EH (cell line): ENCODE measurements around the gene LHCGR.

Experiments used
- DNase-seq: peaks from one replicate; pipeline ENCODE4 v3.0.0-alpha.2; 2015; ENCODE audit warnings: low read depth

The LHCGR gene

DNA sequence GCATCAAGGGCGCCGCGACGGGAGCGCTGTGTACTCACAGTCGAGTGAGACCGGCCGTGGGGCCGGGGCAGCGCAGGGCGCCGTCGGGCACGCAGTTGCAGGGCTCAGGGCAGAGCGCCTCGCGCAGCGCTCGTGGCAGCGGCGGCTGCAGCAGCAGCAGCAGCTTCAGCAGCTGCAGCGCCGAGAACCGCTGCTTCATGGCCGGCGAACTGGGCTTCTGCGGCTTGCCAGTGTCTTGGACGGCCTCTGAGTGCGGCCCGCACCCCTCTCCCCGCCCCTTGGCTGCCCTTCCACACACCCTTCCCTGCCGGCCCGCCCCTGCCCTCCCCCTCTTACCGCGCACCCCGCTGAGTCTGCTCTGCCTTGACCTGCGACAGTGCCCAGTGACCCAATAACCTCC lies at the start of gene LHCGR:
Gene LHCGR (minus strand): TSS at position 252 of the 400 bp plus-strand sequence. CDS start 53 bp downstream, at position 199.
- no peak for DNase-seq

DNA sequence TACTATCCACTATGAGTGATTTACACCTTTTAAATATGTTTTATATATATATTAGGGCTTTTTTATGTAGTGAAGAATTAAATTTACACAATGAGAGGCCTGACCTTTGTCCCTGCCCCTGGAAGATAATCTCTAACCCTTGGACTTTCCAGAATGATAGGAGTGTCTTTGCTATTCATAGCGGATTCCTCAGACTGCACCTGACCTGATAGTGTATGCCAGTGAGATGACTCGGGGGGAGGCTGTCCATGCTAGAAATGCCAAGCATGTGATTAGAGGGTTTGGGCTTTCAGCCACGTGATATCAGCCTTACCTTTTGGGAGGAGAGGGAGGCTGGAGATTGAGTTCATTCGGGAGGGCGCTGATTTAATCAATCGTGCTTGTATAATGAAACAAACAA lies 44.1 kb upstream of the LHCGR start:
- DNase-seq: no peak

DNA sequence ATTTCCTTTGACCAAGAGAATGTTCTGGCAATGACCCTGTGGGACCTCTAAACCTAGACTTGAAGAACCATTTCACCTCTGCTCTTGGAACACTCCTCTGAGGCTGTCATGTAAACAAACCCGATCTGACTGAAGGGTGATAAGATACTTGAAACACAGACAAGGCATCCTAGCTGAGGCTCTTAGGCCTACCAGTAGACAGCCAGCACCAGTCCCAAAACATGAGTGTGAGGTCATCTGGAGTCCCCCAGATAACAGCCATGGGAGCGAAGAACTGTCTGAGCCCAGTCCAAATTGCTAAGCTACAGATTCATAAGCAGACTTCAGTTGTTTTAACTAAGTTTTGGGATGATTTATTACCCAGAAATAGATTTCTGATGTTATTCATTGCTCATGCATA lies 39.5 kb upstream of the LHCGR start:
- DNase-seq: no peak

DNA sequence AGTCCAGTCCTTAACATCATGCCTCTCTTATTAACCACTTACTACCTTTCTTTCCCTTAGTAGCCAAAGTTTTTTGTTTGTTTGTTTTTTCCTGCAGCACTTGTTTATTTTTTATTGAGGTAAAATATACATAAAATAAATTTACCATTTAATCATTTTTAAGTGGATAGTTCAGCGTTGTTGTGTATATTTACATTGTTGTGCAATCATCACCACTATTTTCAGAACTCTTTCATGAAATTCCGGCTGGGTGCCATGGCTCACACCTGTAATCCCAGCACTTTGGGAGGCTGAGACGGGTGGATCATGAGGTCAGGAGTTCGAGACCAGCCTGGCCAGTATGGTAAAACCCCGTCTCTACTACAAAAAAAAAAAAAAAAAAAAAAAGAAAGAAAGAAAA lies 38.1 kb upstream of the LHCGR start:
- no peak for DNase-seq

DNA sequence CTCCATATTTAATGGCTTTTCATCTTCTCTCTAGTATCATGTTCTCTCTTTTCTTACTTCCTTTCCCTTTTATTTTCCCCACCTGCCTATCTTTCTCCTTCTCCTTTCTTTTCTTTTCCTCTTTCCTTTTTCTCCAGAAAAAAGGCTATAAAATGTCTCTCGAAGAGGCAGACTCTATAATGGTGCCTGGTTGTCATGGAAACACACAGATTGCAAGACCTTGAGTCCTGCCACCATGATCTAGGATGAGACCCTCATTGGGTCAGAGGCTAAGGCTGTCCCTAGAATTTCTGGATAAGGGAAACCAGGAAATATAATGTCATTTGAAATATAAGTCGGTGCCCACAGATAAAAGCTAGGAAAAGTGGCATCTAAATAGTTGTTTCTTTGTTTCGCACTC lies 36.5 kb upstream of the LHCGR start:
- no peak for DNase-seq

DNA sequence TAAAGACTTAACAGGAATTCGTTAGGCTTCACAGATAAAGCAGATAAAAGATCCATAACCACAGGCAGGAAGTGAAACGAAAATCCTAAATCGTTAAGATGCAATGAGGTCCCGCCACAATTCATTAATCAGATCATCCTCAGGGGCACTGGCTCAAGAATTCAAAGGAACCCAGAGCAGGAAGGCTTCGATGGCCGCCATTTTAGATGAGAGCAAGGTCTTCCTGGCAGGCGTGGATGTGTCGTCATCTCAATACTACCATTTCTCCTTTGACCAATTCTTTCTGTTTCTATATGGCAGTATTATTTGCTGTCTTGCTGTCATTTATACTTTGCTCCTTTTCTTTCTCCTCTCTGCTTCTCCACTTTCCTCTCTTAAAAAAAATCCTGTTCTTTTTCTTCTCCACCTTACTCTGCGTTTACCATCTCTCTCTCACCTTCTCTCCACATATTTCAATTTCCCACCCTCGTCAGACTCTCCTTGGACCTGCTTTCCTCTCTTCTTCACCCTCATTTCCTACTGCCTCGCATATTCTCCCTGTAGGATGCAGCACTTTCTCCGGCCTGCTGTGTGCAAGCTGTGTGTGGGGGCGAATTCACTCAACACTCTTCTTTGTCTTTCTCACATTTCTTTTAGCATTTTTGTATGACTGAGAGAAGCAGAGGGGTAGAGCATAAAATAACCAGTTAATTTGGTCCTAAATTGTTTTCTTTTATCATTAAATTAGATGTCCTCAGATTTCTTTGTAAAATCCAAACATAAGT lies 35.1 kb upstream of the LHCGR start:
- DNase-seq: no peak

DNA sequence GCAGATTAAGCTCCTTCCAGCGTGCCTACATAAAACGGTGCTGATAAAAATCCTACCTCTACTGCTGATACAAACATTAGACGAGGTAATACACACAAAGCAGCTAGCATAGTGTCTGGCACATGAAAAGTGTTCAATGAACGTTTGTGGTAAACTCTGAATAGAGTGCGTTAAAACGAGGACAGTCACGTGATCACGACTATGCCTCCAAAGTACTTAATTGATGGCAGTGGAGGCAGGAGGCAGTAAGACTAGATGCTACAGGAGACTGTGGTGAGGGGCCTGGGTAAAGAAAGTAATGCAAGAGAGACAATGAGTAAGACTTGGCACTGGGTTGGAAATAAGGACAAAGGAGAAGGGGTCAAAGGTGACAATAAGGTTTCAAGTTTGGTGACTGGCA lies 32.1 kb upstream of the LHCGR start:
- DNase-seq: no peak

DNA sequence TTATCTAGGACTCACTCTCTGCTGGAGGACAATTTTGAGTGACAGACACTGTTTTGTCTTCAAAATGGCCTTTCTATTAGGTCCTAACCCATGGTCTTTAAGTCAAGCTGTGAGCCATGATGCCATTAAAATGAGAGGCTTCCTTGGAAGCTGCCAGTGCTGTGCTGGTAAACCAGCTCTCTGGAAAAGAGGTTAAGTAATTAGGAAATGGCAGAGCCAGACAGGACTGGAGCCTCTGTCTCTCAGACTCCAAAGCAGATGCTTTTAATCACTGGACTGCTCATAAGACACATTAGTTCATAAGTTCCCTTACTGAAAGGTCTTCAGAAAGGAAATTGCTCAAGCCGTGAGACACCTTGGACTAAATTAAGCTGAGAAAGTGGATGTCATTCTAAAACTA lies 25.8 kb upstream of the LHCGR start:
- DNase-seq: no peak

DNA sequence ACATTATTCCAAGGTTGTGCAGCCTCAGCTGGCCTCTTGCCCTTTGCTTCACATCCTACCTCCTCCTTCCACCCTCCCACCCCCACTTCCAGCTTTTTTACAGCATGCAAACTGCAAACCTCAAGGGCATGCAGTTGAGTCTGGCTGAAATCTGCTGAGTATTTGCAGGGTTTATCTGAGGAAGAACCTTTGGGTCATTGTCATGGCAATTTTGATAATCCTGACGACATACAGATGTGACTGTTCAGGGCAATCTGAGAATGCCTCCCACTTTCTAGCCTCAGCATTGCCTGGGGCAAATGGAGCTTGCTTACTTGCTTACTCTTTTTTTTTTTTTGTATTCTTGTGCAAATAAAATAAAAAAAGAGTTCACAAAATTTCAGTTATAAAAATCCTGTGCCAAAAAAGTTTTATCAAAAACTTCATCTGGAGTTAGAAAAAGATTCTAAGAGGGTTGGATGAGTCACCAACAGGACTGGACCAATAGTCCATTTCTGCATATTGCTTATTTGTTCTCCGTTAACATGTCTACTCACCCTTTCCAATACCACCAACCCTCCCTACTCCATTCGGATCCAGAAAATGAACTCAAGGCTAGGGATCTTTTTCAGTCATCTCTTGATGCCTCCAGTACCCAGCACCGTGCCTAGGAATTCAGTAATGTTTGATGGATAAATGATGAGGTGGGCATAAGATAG lies 23.6 kb upstream of the LHCGR start:
- DNase-seq: no peak

DNA sequence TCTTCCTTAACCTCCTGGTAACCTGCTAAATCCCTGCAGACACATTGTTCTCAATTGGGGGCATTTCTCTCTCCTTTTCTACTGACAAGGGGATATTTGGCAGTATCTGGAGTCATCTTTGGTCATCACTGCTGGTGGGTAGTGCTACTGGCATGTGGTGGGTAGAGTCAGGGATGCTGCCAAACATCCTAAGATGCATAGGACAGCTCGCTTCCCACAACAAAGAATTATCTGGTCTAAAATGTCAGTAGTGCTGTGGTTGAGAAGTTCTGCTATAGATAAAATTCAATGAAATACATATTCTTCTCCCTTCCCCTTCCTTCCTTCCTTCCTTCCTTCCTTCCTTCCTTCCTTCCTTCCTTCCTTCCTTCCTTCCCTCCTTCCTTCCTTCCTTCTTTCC lies 18.7 kb upstream of the LHCGR start:
- no peak for DNase-seq

DNA sequence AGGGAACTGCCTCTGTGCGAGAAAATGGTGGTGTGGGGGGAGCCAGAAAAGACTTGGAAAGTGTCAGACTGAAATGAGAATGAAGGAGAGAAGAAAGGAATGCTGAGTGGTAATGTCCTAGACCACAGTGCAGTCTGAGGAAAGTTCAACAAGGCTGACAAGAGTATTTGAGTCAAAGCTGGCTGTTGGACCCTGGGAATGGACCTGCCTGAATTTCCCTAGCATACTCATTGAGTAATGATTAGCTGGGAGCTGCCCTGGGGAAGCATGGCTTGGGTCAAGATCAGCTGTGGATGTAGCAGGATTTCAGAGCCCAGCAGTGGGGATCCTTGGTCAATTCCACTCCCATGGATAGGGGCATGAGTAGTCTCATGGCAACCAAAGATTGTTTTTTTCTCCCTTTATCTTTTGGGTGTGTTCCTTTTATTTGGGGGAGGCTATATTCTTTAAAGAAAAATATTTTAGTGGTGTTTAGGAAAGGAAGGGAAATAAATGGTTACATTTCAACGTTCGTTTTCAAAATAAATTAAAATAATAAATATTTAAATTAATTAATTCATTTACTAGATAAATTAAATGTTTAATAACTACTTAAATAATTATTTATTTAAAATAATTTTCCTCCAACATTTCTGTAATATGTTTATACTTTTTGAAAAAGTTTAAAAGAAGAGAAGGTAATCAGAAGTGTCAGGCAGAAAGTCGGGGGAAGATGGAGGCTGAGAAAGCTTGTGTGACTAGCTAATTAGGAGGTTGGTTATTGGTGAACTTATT lies 15.9 kb upstream of the LHCGR start:
- no peak for DNase-seq

DNA sequence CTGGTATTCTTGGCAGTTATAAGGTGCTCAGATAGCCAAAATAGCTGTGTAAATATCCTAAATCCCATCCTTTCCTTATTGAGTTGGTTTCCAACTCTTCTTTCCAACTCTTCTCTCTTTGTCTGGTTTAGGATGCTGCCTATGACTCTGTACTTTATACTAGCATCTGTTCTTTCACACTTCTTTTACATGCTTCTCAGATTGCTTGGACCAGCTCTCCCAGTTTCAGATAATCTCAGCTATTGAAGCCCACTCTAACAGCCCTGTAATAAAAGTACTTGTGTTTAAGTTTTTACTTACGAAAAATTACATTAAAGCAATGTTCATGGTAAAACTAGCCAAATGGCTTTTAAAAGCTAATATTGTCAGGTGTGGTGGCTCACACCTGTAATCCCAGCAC lies 14.7 kb upstream of the LHCGR start:
- no peak for DNase-seq

DNA sequence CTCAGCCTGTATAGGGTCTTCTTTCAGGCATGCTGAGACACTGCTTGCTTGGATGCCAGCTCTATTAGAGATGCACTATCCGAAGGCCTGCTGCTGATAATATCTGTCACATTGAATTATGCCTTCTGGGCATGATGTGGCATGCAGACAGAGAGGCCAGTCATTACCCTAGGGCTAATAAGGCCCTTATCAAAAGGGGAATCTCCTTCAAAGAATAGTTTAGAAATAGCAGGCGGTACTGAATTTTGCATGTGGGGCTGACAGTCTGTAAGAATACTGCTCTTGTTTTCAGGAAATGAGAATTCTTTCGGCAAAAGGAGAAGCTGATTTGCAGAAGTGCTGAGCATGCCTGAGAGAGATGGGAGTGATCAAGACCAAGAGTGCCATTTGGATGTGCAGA lies 13.1 kb upstream of the LHCGR start:
- DNase-seq: peak; percentile 1

DNA sequence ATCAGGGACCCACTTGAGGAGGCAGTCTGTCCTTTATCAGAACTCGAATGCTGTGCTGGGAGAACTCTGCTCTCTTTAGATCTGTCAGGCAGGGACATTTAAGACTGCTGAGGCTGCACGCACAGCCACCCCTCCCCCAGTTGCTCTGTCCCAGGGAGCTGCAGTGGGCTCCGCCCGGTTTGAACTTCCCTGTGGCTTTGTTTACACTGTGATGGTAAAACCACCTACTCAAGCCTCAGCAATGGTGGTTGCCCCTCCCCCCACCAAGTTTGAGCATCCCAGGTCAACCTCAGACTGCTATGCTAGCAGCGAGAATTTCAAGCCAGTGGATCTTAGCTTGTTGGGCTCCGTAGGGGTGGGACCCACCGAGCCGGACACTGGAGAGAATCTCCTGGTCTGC lies 11.8 kb upstream of the LHCGR start:
- DNase-seq: no peak

DNA sequence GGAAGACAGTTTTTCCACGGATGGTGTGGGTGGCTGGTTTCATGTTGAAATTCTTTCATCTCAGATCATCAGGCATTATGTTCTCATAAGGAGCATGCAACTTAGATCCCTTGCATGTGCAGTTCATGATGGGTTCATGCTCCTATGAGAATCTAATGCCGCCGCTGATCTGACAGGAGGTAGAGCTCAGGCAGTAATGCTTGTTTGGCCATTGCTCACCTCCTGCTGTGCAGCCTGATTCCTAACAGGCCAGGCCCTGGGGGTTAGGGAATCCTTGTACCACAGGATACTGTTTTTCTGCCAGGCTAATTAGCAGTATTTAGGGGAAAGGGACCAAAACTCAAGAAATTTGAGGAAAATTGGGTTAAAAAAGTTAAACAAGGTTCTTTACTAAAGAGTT lies 5.3 kb upstream of the LHCGR start:
- DNase-seq: no peak

DNA sequence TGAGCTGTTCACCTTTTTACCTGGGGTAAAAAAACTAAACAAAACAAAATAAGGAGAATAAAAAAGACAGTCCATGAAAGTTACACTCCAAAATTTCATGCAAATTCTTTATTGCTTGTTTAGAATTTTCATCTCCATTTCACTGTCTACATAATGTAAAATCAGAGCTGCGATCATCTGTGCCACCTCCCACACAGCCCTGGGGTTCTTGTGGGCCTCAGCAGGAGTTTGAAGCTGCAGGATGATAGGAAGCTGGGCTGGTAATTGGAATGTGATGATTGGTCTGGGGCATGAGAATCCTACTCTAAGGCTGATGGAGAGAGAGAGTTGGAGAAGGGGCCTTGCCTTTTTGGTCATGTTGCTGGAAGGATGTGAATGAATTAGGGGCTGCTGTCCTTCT lies 4.2 kb upstream of the LHCGR start:
- no peak for DNase-seq

DNA sequence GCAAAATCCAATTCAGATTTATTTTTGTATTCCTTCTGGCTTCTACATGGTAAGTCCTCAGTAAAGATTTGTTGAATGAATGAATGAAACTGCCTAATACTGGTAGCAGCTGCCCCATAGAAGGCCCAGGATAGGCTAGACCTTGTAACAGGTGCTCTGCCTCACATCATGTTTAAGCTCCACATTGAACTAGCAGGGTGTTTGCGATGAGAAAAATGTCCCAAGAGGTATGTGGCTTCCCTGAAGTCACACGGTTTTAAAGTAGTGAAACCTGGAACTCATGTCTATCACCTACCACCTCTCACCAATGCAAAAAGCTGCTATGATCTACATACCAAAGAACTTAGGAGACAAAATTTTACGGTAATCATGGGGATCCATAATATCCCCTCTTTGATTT lies 765 bp upstream of the LHCGR start:
- no peak for DNase-seq

DNA sequence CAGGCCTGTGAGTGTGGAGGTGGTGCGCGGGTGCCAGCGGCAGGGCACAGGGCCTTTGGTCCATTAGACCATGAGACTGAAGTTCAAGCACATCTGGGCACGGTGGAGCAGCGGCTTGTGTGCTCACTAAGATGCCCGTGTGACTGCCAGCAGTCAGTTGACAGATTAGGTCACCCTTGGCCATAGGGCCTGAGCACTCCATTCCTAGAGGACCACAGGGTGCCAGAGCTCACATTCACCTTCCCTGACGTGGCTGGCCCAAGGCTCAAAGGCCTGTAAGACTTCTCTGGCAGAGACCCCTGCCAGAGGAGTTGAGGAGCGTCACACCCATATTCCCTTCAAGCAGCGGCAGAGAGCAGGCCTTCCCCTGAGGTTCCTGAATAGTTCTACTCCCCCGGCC lies 650 bp downstream of the LHCGR start:
- no peak for DNase-seq

DNA sequence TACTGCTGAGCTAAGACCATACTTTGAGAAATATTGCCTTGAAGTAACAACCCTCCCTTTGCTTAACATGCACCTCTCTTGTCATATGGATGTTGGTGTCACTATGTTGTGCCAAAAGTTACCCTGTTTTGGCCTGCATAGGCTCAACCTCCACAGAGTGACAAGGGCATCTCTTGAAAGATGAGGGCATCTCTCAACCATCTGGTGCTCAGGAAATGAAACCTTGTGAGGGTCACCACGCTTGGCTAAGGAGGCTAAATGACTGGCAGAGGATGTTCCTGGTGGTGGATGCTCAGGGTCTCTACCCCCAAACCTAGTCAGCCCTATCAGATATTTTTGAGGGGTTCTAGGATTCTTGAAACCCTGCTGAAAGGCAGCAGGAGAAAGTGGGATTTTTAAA lies 2.3 kb downstream of the LHCGR start:
- DNase-seq: no peak

DNA sequence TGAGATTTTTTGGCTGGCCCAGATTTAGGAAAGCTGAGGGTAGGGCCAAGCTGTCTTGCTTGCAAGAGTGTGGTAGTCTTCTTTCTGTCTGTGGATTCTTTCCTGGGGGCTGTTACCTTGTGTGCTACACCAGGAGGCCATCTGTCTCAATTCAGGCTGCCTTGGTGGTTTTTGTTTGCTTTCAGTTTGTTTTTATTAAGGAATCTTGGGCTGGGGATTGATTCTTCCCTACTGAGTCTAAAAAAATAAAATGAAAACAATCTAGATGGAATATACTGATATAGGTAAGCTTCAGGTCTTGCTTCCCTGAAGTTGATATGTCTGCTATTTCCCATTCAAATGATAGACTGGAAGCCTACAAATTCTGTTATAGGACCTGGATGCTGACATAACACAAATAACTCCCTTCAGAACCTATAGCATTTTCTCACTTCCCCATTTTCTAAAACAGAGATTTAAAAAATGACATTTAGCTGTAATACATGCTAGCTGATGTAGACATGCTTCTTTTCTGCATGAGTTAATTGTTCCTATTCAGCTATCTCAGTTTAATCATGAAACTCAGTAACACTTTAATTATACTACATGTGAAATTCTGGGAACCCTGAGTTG lies 5.3 kb downstream of the LHCGR start:
- DNase-seq: no peak

DNA sequence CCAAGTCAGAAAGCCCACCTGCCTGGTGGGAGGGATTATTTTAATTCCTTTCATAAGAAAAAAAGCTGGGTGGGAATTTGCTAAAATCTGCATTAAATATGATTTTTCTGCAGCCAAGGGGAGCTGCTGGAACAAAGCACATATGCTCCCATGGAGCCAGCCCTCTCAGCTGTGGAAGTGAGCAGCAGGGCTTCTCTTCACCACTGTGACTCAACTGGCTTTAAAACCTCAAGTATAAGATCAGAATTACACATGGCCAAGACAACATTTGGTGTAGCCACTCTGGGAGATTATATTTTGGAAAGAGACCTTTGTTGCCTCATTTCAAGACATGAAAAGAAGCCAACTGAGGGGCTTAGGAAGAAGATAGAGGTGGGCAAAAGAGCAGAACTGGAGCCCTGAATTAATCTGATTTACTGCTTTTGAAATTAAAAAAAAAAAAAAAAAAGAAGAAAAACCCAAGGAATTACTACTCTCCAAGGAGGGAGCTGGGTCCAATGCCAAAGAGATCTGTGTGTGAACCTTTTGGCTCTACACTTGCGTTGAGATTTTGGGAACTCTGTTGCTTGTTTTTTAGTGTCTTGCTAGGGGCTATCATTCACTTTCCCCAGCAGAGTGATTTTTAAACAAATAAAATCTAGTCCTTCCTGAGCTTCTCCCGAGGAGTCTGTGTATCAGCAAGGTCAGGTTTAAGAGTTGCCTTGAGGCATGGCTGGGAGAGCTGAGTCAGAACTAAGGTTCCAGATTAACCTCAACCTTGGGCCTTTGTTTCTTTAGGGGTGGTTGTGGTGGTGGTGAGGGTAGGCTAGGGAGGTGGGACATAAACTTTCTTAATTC lies 6.0 kb downstream of the LHCGR start:
- DNase-seq: no peak

DNA sequence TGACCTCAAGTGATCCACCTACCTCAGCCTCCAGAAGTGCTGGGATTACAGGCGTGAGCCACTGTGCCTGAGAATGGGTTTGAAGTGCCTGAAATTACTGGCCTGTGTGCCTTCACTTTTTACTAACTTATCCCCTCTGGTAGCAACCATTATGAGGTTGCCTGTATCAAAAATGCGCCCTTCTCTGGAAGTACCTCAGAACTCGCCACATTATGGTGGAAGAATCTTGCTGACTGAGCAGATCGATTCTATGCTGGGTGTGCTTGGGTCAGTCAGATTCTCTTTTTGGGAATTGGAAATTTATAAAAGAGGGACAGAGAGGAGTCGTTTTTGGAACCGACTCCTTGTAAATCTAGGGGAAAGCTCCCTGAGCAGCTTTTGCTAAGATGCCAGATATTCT lies 8.2 kb downstream of the LHCGR start:
- DNase-seq: no peak
